GM12874 (cell line): ENCODE measurements around the gene PTPN6.

Source experiments
- CTCF ChIP-seq: IDR thresholded peaks from 2 replicates; pipeline ENCODE4 v1.5.1; 2011; ENCODE audit warnings: low read depth, mild to moderate bottlenecking, control low read depth, low read length, moderate library complexity; ENCODE audit not compliant: insufficient read depth

Gene PTPN6

DNA sequence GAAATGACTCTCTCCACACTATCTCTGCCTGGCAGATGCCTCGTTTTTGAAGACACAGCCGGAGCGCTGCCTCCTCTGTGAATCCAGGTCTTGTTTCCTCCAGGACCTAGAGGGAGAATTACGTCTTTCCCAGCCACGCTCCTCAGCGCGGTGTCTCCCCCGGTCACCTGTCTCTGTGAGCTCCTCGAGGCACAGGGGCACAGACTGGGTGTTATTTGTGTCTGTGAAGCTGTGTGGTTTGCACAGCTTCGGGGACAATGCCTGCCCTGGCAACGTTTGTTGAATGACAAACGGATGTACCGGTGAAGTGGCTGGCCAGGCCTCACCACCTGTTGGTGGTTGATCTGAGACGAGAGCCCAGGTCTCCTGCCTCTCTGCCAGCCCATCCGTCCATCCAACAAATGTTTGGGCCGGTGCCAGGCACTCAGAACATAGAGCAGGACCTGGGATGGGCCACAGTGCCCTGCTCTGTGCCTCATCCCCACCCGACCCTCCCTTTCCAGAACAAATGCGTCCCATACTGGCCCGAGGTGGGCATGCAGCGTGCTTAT, 6.1 kb downstream of the PTPN6 start:
- TF ChIP-seq CTCF, result no peak

- TF ChIP-seq CTCF, result no peak
These were observed 6.8 kb downstream of the PTPN6 start for GRCh38 chr12:6957741-6958608.

- TF ChIP-seq CTCF, result no peak
These were observed 7.5 kb downstream of the PTPN6 start for GRCh38 chr12:6958609-6959057.

DNA sequence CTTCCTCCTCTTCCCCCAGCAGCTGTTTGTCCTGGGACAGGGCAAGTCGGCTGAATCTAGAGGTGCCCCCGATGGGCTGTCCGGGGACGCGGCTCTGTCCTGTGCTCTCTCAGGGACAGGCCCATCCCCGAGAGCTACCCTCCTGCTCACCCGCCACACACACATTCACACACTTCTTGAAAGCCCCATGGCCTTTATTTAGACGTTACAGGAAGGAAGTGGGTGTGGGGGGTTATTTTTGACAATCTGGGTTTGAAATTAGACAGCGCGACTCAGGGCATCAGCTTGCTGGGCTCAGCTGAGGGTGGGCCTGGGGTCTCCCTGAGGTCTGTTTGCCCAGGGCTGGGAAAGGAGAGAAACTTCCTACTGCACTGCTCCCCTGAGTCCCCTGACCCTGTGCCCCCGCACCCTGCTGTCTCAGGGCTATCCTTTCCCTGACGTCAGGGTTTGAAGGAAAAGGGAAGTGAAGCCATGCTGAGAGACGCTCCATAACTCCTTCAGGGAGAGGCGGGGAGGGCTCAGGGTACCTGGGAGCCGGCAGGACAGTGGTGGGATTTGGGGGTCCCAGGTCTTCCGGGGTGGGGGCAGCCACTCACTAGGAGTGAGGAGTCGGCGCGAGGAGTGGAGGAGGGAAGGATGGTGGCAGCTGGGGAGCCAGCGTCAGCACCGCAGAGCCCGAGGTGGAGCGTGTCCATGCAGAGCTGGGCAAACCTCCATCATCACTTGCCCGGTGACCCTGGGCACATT, 8.1 kb downstream of the PTPN6 start:
- no peak for TF ChIP-seq CTCF

GRCh38 chr12:6959805-6960592, 8.8 kb downstream of the PTPN6 start:
- TF ChIP-seq CTCF, result no peak

- TF ChIP-seq CTCF, result peak; percentile 48
These were observed 9.6 kb downstream of the PTPN6 start for GRCh38 chr12:6960593-6961277.
